IMR-90 (cell line): Measurements from ENCODE around the gene PDGFD. TPM values are rescaled to one million over a fixed set of nuclear protein-coding genes. Genes with fewer than 3 reads are reported as not detected.

Source experiments
- ATAC-seq: fragments of 200-7000 bp; cut with Tn5 transposase; 2 replicates; pipeline ENCODE4 v1.9.1; 2020; ENCODE audit warnings: low read depth, mild to moderate bottlenecking, moderate library complexity
- BruUV-seq: library from RNA; stranded (reverse); fragments of 400-500 nt; replicated peaks from 2 replicates; lab custom pipeline; 2021; lab: Mats Ljungman, UMichigan
- CTCF ChIA-PET: fragments of 300-600 bp; formaldehyde crosslinking; extraction: SDS; loops from one replicate; lab custom pipeline; 2021; ENCODE audit warnings: antibody characterized with exemption; lab: Yijun Ruan, JAX
- POLR2A ChIA-PET: fragments of 300-600 bp; sonication (Branson Sonifier 250); formaldehyde crosslinking; loops from one replicate; lab custom pipeline; 2022; ENCODE audit warnings: antibody characterized with exemption; ENCODE audit not compliant: unreplicated experiment; lab: Charles Lee
- DNase-seq: peaks from one replicate; pipeline ENCODE4 v3.0.0; 2013
- H2AFZ ChIP-seq: replicated peaks from 2 replicates; pipeline ENCODE3; 2013; ENCODE audit warnings: low read length, mild to moderate bottlenecking; ENCODE audit not compliant: poor library complexity
- H2AK5ac ChIP-seq: 2 replicates; pipeline ENCODE4 v1.6.1; 2013; ENCODE audit warnings: low read depth, low read length, inconsistent platforms
- H2AK9ac ChIP-seq: replicated peaks from 2 replicates; pipeline ENCODE3; 2013; ENCODE audit warnings: mild to moderate bottlenecking, low read depth, low read length, moderate library complexity; ENCODE audit not compliant: poor library complexity
- H2BK120ac ChIP-seq: 2 replicates; pipeline ENCODE4 v1.6.1; 2013; ENCODE audit warnings: low read depth, low read length, inconsistent platforms
- H2BK15ac ChIP-seq: 3 replicates; pipeline ENCODE4 v1.6.1; 2013; ENCODE audit warnings: low read depth, low read length, inconsistent platforms
- H2BK20ac ChIP-seq: 2 replicates; pipeline ENCODE4 v1.6.1; 2013; ENCODE audit warnings: low read depth, mild to moderate bottlenecking, inconsistent platforms, low read length, moderate library complexity
- H2BK5ac ChIP-seq: 2 replicates; pipeline ENCODE4 v1.6.1; 2013; ENCODE audit warnings: mild to moderate bottlenecking, low read depth, low read length, inconsistent platforms; ENCODE audit not compliant: poor library complexity, severe bottlenecking
- H3K14ac ChIP-seq: replicated peaks from 2 replicates; pipeline ENCODE4 v1.6.1; 2013; ENCODE audit warnings: low read depth, low read length, inconsistent platforms
- H3K18ac ChIP-seq: 2 replicates; pipeline ENCODE4 v1.6.1; 2013; ENCODE audit warnings: low read depth, low read length, control low read depth
- H3K23ac ChIP-seq: 2 replicates; pipeline ENCODE4 v1.6.1; 2013; ENCODE audit warnings: low read depth, low read length, inconsistent platforms
- H3K27ac ChIP-seq: 2 replicates; pipeline ENCODE4 v1.5.1; 2013; ENCODE audit warnings: mild to moderate bottlenecking, control low read depth, low read length; ENCODE audit not compliant: insufficient read depth
- H3K27me3 ChIP-seq: 2 replicates; pipeline ENCODE4 v1.6.1; 2013; ENCODE audit warnings: low read length; ENCODE audit not compliant: control insufficient read depth, insufficient read depth
- H3K36me3 ChIP-seq: 2 replicates; pipeline ENCODE4 v1.6.1; 2013; ENCODE audit warnings: low read length, mixed read lengths; ENCODE audit not compliant: control insufficient read depth, insufficient read depth
- H3K4ac ChIP-seq: 2 replicates; pipeline ENCODE4 v1.6.1; 2013; ENCODE audit warnings: low read depth, low read length, inconsistent platforms
- H3K4me1 ChIP-seq: 2 replicates; pipeline ENCODE4 v1.6.1; 2013; ENCODE audit warnings: low read length, mixed read lengths; ENCODE audit not compliant: control insufficient read depth, insufficient read depth
- H3K4me2 ChIP-seq: 2 replicates; pipeline ENCODE4 v1.6.1; 2013; ENCODE audit warnings: low read depth, mild to moderate bottlenecking, control low read depth, low read length, moderate library complexity
- H3K4me3 ChIP-seq: 2 replicates; pipeline ENCODE4 v1.5.1; 2013; ENCODE audit warnings: low read depth, mild to moderate bottlenecking, control low read depth, low read length, moderate library complexity; ENCODE audit not compliant: insufficient read depth
- H3K56ac ChIP-seq: 2 replicates; pipeline ENCODE4 v1.6.1; 2013; ENCODE audit warnings: low read length, inconsistent platforms; ENCODE audit not compliant: insufficient read depth; ENCODE audit errors: extremely low read depth
- H3K79me1 ChIP-seq, 2 experiments: 2 replicates each; pipeline ENCODE4 v1.6.1; 2013; ENCODE audit warnings: low read length in 2 of 2, inconsistent platforms in 1 of 2, low read depth in 1 of 2
- H3K9ac ChIP-seq: 2 replicates; pipeline ENCODE4 v1.6.1; 2013; ENCODE audit warnings: low read depth, low read length, control low read depth
- H3K9me1 ChIP-seq: 2 replicates; pipeline ENCODE4 v1.6.1; 2013; ENCODE audit warnings: low read length, inconsistent platforms; ENCODE audit not compliant: insufficient read depth
- H3K9me3 ChIP-seq: 2 replicates; pipeline ENCODE4 v1.6.1; 2013; ENCODE audit warnings: low read length; ENCODE audit not compliant: control insufficient read depth, insufficient read depth
- H4K20me1 ChIP-seq: 2 replicates; pipeline ENCODE4 v1.6.1; 2013; ENCODE audit warnings: low read length, inconsistent platforms; ENCODE audit not compliant: insufficient read depth
- H4K5ac ChIP-seq: 2 replicates; pipeline ENCODE4 v1.6.1; 2013; ENCODE audit warnings: mild to moderate bottlenecking, low read depth, low read length, control low read depth
- H4K8ac ChIP-seq, 2 experiments: 2 replicates each; pipeline ENCODE4 v1.6.1; 2013; ENCODE audit warnings: low read depth in 2 of 2, low read length in 2 of 2, control low read depth in 1 of 2, inconsistent platforms in 1 of 2
- H4K91ac ChIP-seq: 2 replicates; pipeline ENCODE4 v1.6.1; 2013; ENCODE audit warnings: low read depth, low read length, inconsistent platforms; ENCODE audit not compliant: insufficient read depth
- BHLHE40 ChIP-seq: fragments of 150-350 bp; IDR thresholded peaks from 2 replicates; pipeline ENCODE4 v1.6.1; 2016; ENCODE audit warnings: mild to moderate bottlenecking, low read depth, low read length
- CEBPB ChIP-seq: IDR thresholded peaks from 2 replicates; pipeline ENCODE4 v1.6.1; 2012; ENCODE audit warnings: low read depth, low read length, improper control_type of control experiment
- CTCF ChIP-seq: conservative IDR thresholded peaks from 2 replicates; pipeline ENCODE4 v1.5.1; 2012; ENCODE audit warnings: mild to moderate bottlenecking, low read depth, low read length, improper control_type of control experiment
- ELK1 ChIP-seq: fragments of 150-350 bp; IDR thresholded peaks from 2 replicates; pipeline ENCODE4 v1.6.1; 2016; ENCODE audit warnings: low read depth, mild to moderate bottlenecking, low read length, moderate library complexity, borderline replicate concordance
- MAFK ChIP-seq: IDR thresholded peaks from 2 replicates; pipeline ENCODE4 v1.6.1; 2012; ENCODE audit warnings: low read depth, low read length, improper control_type of control experiment
- MAZ ChIP-seq: IDR thresholded peaks from 2 replicates; pipeline ENCODE4 v1.6.1; 2012; ENCODE audit warnings: low read depth, mild to moderate bottlenecking, low read length, improper control_type of control experiment, moderate library complexity, borderline replicate concordance
- MXI1 ChIP-seq: IDR thresholded peaks from 2 replicates; pipeline ENCODE4 v1.6.1; 2012; ENCODE audit warnings: low read depth, mild to moderate bottlenecking, low read length, moderate library complexity, borderline replicate concordance
- NFE2L2 ChIP-seq: fragments of 150-350 bp; IDR thresholded peaks from 2 replicates; pipeline ENCODE4 v1.6.1; 2016; ENCODE audit warnings: low read depth, mild to moderate bottlenecking, low read length
- POLR2A ChIP-seq: IDR thresholded peaks from 2 replicates; pipeline ENCODE4 v1.6.1; 2012; ENCODE audit warnings: mild to moderate bottlenecking, low read depth, low read length
- RFX5 ChIP-seq: IDR thresholded peaks from 2 replicates; pipeline ENCODE4 v1.8.0; 2012; ENCODE audit warnings: low read depth, mild to moderate bottlenecking, low read length, moderate library complexity
- SMC3 ChIP-seq: fragments of 150-350 bp; IDR thresholded peaks from 2 replicates; pipeline ENCODE4 v1.6.1; 2016; ENCODE audit warnings: low read depth, mild to moderate bottlenecking, antibody characterized with exemption, low read length, moderate library complexity
- USF2 ChIP-seq: fragments of 150-350 bp; IDR thresholded peaks from 2 replicates; pipeline ENCODE4 v1.6.1; 2017; ENCODE audit warnings: mild to moderate bottlenecking, antibody characterized with exemption, low read length, low read depth
- WGBS, 2 experiments: methylation state at CpG; one replicate each; pipeline versions ENCODE4 v1.1.5 to v1.1.7; 2013; ENCODE audit warnings: missing lambda C conversion rate in 2 of 2; ENCODE audit not compliant: insufficient read length in 1 of 2; ENCODE audit errors: extremely low coverage in 2 of 2; 5-methylcytosine and 5-hydroxymethylcytosine counted together
- dilution Hi-C: fragments of 300-500 bp; cut with HindIII; formaldehyde crosslinking; loops from one replicate; pipeline ENCODE4 v1.14.3; 2018; ENCODE audit warnings: low sequenced_read_pairs; ENCODE audit not compliant: unreplicated experiment
- in situ Hi-C: fragments of 300-500 bp; cut with MboI; formaldehyde crosslinking; loops from 3 replicates; pipeline ENCODE4 v1.14.3; 2019; ENCODE audit warnings: low sequenced_read_pairs, inconsistent platforms, mixed read lengths
- intact Hi-C: fragments of 100-400 bp; cut with micrococcal nuclease; formaldehyde crosslinking; loops from 2 replicates; pipeline ENCODE4 v1.10.0; 2022
- polyA plus RNA-seq, 3 experiments: library from polyadenylated mRNA; depleted of rRNA; stranded (reverse); fragments of >200 nt; gene quantifications; 2 replicates each; pipeline ENCODE4 v1.2.3, GENCODE V29; 2012; ENCODE audit warnings: low replicate concordance in 1 of 3
- total RNA-seq: library from RNA; depleted of rRNA; stranded (reverse); fragments of >200 nt; gene quantifications from 2 replicates; pipeline ENCODE4 v1.2.3, GENCODE V29; 2012

Gene PDGFD
- total and polyA plus RNA-seq, 2 of the 4 experiments (the other 2 are of a cell fraction): 2.1 to 3.0 TPM

- peak overlapping the region; percentile 98 for H3K4me2 ChIP-seq
- peak overlapping the region; percentile 73 for H2BK20ac ChIP-seq
- no TSS peak for BruUV-seq
- H2BK15ac ChIP-seq: no peak overlapping the region; the same call in 2 of the 3 replicates
- peak overlapping the region; percentile 31 for H2BK120ac ChIP-seq
- peak overlapping the region; percentile 62; the same call in 1 of the 2 replicates for H2AK5ac ChIP-seq
- no peak overlapping the region for H2BK5ac ChIP-seq
- H3K4me3 ChIP-seq: peak overlapping the region; percentile 82
- DNase-seq (peak; percentile 20), ATAC-seq (peak; percentile 25)
- H3K4ac ChIP-seq: peak overlapping the region; percentile 65
- dilution Hi-C loops (no loop called here), in situ Hi-C loops (no loop called here), intact Hi-C loops (loop anchor here (5.0 kb wide), 2 partner anchors 236 to 1699 kb away; no protein-coding TSS in a partner anchor)
- no peaks in the 10 kb centered on the region for H3K36me3 ChIP-seq
- peak overlapping the region; percentile 68; the same call in 1 of the 2 replicates for H3K56ac ChIP-seq
- no peaks in the 10 kb centered on the region for H3K27me3 ChIP-seq
- H4K5ac ChIP-seq: peak overlapping the region; percentile 56; the same call in 1 of the 2 replicates
- H4K8ac ChIP-seq: peak overlapping the region in 1 of 2 experiments; percentile 28; a peak in 2 of 4 replicates
- ChIA-PET POLR2A (no interaction called here), CTCF (interaction anchor here (0.6 to 1.8 kb wide), 5 partner anchors 146 to 482 kb away, joined by 3 to 4 read pairs (median 3); no protein-coding TSS in a partner anchor)
- no peak overlapping the region for H4K91ac ChIP-seq
- H3K4me1 ChIP-seq: peaks cover 3% of the 10 kb centered on the region
- WGBS, 2 experiments: 15% methylated on average over 8 of the region's 38 CpGs; no CpG with 5 or more reads in 1 of the 2 experiments
- H2AFZ ChIP-seq: peak overlapping the region; percentile 91
- no peaks in the 10 kb centered on the region for H3K79me1 ChIP-seq
- H2AK9ac ChIP-seq: peak overlapping the region; percentile 68
- TF ChIP-seq NFE2L2 (no peak), ELK1 (no peak), MXI1 (no peak), POLR2A (no peak), MAFK (no peak), BHLHE40 (no peak), CTCF (0 out of 2 replicates have a peak, but pooled peaks have one; percentile 7), RFX5 (no peak), USF2 (no peak), MAZ (no peak), SMC3 (no peak), CEBPB (peak; percentile 66)
- H3K14ac ChIP-seq: peak overlapping the region; percentile 7; the same call in 1 of the 2 replicates
- H3K9me1 ChIP-seq: peaks cover 5% of the 10 kb centered on the region; the same call in 1 of the 2 replicates
- peak overlapping the region; percentile 37; the same call in 1 of the 2 replicates for H3K23ac ChIP-seq
- H3K27ac ChIP-seq: peak overlapping the region; percentile 22; the same call in 1 of the 2 replicates
- no peaks in the 10 kb centered on the region for H3K9me3 ChIP-seq
- H3K9ac ChIP-seq: peak overlapping the region; percentile 69
- no peaks in the 10 kb centered on the region for H4K20me1 ChIP-seq
- H3K18ac ChIP-seq: peak overlapping the region; percentile 57; the same call in 1 of the 2 replicates
Measured at GRCh38 chr11:104163100-104164027, 583 bp downstream of the PDGFD start.
